OCI-LY7 (cell line): ENCODE data around the gene SNX19. TPM values are rescaled to one million over a fixed set of nuclear protein-coding genes. Genes with fewer than 3 reads are reported as not detected.

Experiments
- BruUV-seq: library from RNA; stranded (reverse); fragments of 400-500 nt; replicated peaks from 2 replicates; lab custom pipeline; 2021; lab: Mats Ljungman, UMichigan
- CTCF ChIA-PET: fragments of 300-600 bp; sonication (Branson Sonifier 250); formaldehyde crosslinking; loops from one replicate; lab custom pipeline; 2022; ENCODE audit warnings: antibody characterized with exemption; ENCODE audit not compliant: unreplicated experiment; lab: Charles Lee
- POLR2A ChIA-PET: fragments of 300-600 bp; sonication (Branson Sonifier 250); formaldehyde crosslinking; loops from one replicate; lab custom pipeline; 2022; ENCODE audit warnings: antibody characterized with exemption; lab: Charles Lee
- DNase-seq: peaks from one replicate; pipeline ENCODE4 v3.0.0-alpha.2; 2015; ENCODE audit warnings: low spot score
- H2AFZ ChIP-seq: fragments of 200-600 bp; sonication (generic), shearing (Covaris generic); 2 replicates; pipeline ENCODE4 v1.6.1; 2014; ENCODE audit warnings: mild to moderate bottlenecking, antibody characterized with exemption, low read length, moderate library complexity
- H3K27ac ChIP-seq: fragments of 200-600 bp; sonication (generic); 2 replicates; pipeline ENCODE4 v1.5.1; 2014; ENCODE audit warnings: mixed run types, low read depth, mild to moderate bottlenecking, moderate library complexity, low read length, inconsistent platforms; ENCODE audit not compliant: poor library complexity, severe bottlenecking
- H3K36me3 ChIP-seq: fragments of 200-600 bp; sonication (generic); 2 replicates; pipeline ENCODE4 v1.6.1; 2014; ENCODE audit warnings: mild to moderate bottlenecking, antibody characterized with exemption, low read length, moderate library complexity, mixed read lengths; ENCODE audit not compliant: insufficient read depth
- H3K4me1 ChIP-seq: fragments of 200-600 bp; sonication (generic); 2 replicates; pipeline ENCODE4 v1.5.1; 2014; ENCODE audit warnings: mild to moderate bottlenecking, low read length; ENCODE audit not compliant: insufficient read depth, poor library complexity, severe bottlenecking
- H3K4me2 ChIP-seq: fragments of 200-600 bp; sonication (generic); 2 replicates; pipeline ENCODE4 v1.6.1; 2014; ENCODE audit warnings: mild to moderate bottlenecking, low read length
- H3K4me3 ChIP-seq: fragments of 200-600 bp; sonication (generic); 2 replicates; pipeline ENCODE4 v1.5.1; 2014; ENCODE audit warnings: mild to moderate bottlenecking, low read depth, low read length; ENCODE audit not compliant: poor library complexity, severe bottlenecking
- H3K79me2 ChIP-seq: fragments of 200-600 bp; sonication (generic); 2 replicates; pipeline ENCODE4 v1.6.1; 2016; ENCODE audit warnings: low read depth, mild to moderate bottlenecking, low read length, moderate library complexity, mixed read lengths; ENCODE audit not compliant: insufficient read depth
- H3K9me2 ChIP-seq: fragments of 200-600 bp; sonication (generic); 2 replicates; pipeline ENCODE4 v1.6.1; 2016; ENCODE audit warnings: mild to moderate bottlenecking, low read length, mixed read lengths; ENCODE audit not compliant: insufficient read depth
- H3K9me3 ChIP-seq: fragments of 200-600 bp; sonication (generic); 2 replicates; pipeline ENCODE4 v1.6.1; 2014; ENCODE audit warnings: mild to moderate bottlenecking, mixed run types, low read length, mixed read lengths
- H4K20me1 ChIP-seq: fragments of 200-600 bp; sonication (generic); 2 replicates; pipeline ENCODE4 v1.6.1; 2014; ENCODE audit warnings: mild to moderate bottlenecking, antibody characterized with exemption, low read length, moderate library complexity, mixed read lengths; ENCODE audit not compliant: insufficient read depth
- EZH2phosphoT487 ChIP-seq: fragments of 200-600 bp; sonication (generic); IDR thresholded peaks from 2 replicates; pipeline ENCODE4 v1.6.1; 2018; ENCODE audit warnings: low read depth, borderline replicate concordance, mild to moderate bottlenecking, mixed run types, antibody characterized with exemption, low read length, moderate library complexity, mixed read lengths
- intact Hi-C: fragments of 100-400 bp; cut with micrococcal nuclease; formaldehyde crosslinking; loops from one replicate; pipeline ENCODE4 v1.10.0; 2022; ENCODE audit not compliant: unreplicated experiment
- total RNA-seq, 2 experiments: library from RNA; depleted of rRNA in 1 of 2; stranded (reverse); fragments of >200 nt in 1 of 2; shearing (Covaris generic) in 1 of 2; gene quantifications; 2 replicates each; pipeline ENCODE4 v1.2.3, GENCODE V29; 2014 to 2022
- TF ChIP-seq, protein P1 (sequence below): fragments of 200-600 bp; sonication (generic); conservative IDR thresholded peaks from 2 replicates; pipeline ENCODE4 v1.5.1; 2014; ENCODE audit warnings: mild to moderate bottlenecking, antibody characterized with exemption, low read length, moderate library complexity, mixed read lengths

Gene SNX19
- total RNA-seq, 2 experiments from 2014 or later, result 35.0 to 35.8 TPM

DNA sequence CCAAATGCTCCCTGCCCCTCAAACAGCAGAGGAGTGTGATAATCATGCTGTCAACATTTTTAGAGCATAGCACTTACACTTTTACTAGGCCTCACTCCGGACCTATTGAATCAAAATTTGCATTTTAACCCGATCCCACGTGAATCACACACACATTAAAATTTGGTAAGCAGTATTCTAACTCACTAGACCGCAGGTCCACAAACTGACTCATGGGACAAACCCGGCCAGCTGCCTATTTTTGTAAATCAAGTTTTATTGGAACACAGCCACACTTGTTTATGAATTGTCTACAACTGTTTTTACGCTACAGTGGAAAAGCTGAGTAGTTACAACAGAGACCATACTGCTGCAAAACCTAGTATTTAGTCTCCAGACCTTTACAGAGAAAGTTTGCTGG, 43.3 kb downstream of the SNX19 start:
- no peaks in the 10 kb centered on the region for H3K9me3 ChIP-seq
- H3K36me3 ChIP-seq, result peaks cover 33% of the 10 kb centered on the region
- H2AFZ ChIP-seq, result no peak overlapping the region
- no peak for DNase-seq
- H3K4me3 ChIP-seq, result no peak overlapping the region
- TF ChIP-seq EZH2phosphoT487, result no peak
- TF ChIP-seq, protein P1, sequence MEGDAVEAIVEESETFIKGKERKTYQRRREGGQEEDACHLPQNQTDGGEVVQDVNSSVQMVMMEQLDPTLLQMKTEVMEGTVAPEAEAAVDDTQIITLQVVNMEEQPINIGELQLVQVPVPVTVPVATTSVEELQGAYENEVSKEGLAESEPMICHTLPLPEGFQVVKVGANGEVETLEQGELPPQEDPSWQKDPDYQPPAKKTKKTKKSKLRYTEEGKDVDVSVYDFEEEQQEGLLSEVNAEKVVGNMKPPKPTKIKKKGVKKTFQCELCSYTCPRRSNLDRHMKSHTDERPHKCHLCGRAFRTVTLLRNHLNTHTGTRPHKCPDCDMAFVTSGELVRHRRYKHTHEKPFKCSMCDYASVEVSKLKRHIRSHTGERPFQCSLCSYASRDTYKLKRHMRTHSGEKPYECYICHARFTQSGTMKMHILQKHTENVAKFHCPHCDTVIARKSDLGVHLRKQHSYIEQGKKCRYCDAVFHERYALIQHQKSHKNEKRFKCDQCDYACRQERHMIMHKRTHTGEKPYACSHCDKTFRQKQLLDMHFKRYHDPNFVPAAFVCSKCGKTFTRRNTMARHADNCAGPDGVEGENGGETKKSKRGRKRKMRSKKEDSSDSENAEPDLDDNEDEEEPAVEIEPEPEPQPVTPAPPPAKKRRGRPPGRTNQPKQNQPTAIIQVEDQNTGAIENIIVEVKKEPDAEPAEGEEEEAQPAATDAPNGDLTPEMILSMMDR, result no peak
- H3K27ac ChIP-seq, result no peak overlapping the region
- POLR2A ChIA-PET, result no interaction called here
- intact Hi-C loops, result no loop called here
- BruUV-seq, result no TSS peak
- H3K9me2 ChIP-seq, result no peaks in the 10 kb centered on the region
- CTCF ChIA-PET, result no interaction called here
- no peaks in the 10 kb centered on the region for H3K79me2 ChIP-seq
- no peak overlapping the region for H3K4me2 ChIP-seq
- no peaks in the 10 kb centered on the region for H4K20me1 ChIP-seq
- H3K4me1 ChIP-seq, result no peaks in the 10 kb centered on the region

DNA sequence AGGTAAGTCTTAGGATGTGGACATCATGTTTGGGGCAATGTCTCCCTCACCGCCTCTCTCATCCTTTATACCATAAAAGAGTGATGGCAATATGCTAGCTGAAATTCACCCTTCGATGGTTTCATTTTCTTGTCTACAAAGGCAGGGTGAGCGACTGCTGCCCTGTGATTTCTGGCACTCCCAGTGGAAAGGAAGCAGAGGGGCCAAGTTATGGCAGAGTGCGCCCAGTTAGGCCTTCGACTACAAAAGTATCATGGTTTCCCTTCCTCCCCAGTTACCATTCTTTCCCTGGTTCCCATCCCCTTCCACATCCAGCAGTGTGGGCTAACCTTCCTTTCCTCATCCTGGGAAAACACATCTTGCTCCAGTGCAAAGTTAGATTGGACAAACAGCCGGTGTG, 43.8 kb downstream of the SNX19 start:
- Histone ChIP-seq H2AFZ (no peak overlapping the region), H3K9me3 (no peaks in the 10 kb centered on the region), H3K9me2 (no peaks in the 10 kb centered on the region), H3K27ac (no peak overlapping the region), H3K4me1 (no peaks in the 10 kb centered on the region), H3K4me2 (no peak overlapping the region), H3K4me3 (no peak overlapping the region), H4K20me1 (no peaks in the 10 kb centered on the region), H3K79me2 (no peaks in the 10 kb centered on the region), H3K36me3 (peaks cover 29% of the 10 kb centered on the region)
- DNase-seq, result no peak
- TF ChIP-seq, protein P1, result no peak
- TF ChIP-seq EZH2phosphoT487, result no peak
- ChIA-PET CTCF (no interaction called here), POLR2A (no interaction called here)
- no TSS peak for BruUV-seq
- intact Hi-C loops, result no loop called here

DNA sequence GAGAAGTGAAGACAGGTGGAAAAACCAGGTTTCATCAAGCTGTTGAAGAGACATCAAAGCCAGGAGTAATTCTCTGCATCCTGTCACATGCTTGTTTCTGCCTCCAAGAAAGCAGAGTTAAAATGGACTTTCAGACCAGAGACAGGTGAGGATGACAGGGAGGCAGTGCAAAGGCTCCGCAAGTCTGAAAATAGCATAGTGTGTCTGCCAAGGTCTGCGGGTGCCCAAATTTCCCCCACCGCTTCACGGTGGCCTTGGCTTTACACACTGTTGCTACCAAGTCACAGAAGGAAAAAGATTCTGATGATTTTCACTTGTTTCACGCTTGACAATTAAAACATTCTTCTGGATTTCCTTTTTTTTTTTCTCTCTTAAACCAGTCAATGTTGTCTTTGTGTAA, 44.2 kb downstream of the SNX19 start:
- no peaks in the 10 kb centered on the region for H3K9me3 ChIP-seq
- no peak overlapping the region for H3K27ac ChIP-seq
- no peak for DNase-seq
- no peaks in the 10 kb centered on the region for H3K4me1 ChIP-seq
- TF ChIP-seq, protein P1, result no peak
- no peak for TF ChIP-seq EZH2phosphoT487
- H3K9me2 ChIP-seq, result no peaks in the 10 kb centered on the region
- intact Hi-C loops, result no loop called here
- BruUV-seq, result no TSS peak
- ChIA-PET POLR2A (no interaction called here), CTCF (no interaction called here)
- no peaks in the 10 kb centered on the region for H3K79me2 ChIP-seq
- H2AFZ ChIP-seq, result no peak overlapping the region
- no peak overlapping the region for H3K4me3 ChIP-seq
- no peak overlapping the region for H3K4me2 ChIP-seq
- H3K36me3 ChIP-seq, result peaks cover 24% of the 10 kb centered on the region
- no peaks in the 10 kb centered on the region for H4K20me1 ChIP-seq
